ENCODE results near the gene SNIP1.
"Not testable (repeated sequence)": the region's sequence is repeated elsewhere in the genome, so short reads cannot be mapped to it uniquely, and the experiment has no call there.

DNA sequence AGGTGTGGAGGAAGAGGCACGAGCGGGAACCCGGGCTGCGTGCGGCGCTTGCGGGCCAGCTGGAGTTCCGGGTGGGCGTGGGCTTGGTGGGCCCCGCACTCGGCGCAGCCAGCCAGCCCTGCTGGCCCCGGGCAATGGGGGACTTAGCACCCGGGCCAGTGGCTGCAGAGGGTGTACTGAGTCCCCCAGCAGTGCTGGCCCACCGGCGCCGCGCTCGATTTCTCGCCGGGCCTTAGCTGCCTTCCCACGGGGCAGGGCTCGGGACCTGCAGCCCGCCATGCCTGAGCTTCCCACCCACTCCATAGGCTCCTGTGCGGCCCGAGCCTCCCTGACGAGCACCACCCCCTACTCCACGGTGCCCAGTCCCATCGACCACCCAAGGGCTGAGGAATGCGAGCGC is 35.9 kb downstream of the SNIP1 start:
- TF ChIP-seq, protein P1, sequence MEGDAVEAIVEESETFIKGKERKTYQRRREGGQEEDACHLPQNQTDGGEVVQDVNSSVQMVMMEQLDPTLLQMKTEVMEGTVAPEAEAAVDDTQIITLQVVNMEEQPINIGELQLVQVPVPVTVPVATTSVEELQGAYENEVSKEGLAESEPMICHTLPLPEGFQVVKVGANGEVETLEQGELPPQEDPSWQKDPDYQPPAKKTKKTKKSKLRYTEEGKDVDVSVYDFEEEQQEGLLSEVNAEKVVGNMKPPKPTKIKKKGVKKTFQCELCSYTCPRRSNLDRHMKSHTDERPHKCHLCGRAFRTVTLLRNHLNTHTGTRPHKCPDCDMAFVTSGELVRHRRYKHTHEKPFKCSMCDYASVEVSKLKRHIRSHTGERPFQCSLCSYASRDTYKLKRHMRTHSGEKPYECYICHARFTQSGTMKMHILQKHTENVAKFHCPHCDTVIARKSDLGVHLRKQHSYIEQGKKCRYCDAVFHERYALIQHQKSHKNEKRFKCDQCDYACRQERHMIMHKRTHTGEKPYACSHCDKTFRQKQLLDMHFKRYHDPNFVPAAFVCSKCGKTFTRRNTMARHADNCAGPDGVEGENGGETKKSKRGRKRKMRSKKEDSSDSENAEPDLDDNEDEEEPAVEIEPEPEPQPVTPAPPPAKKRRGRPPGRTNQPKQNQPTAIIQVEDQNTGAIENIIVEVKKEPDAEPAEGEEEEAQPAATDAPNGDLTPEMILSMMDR (IDR thresholded peaks at IDR 0.05): not testable (repeated sequence)
- not testable (repeated sequence) for TF ChIP-seq POLR2A (IDR thresholded peaks at IDR 0.05)
